GM19351 (cell line): Measurements from ENCODE around the gene ICAM4.
"Not testable (repeated sequence)": the region's sequence is repeated elsewhere in the genome, so short reads cannot be mapped to it uniquely, and the experiment has no call there.

Experiments
- ATAC-seq: cut with Tn5 transposase; IDR thresholded peaks from one replicate; pipeline ENCODE4 v1.9.1; 2021; ENCODE audit warnings: mild to moderate bottlenecking, moderate library complexity; ENCODE audit not compliant: unreplicated experiment

ICAM4 gene, protein sequence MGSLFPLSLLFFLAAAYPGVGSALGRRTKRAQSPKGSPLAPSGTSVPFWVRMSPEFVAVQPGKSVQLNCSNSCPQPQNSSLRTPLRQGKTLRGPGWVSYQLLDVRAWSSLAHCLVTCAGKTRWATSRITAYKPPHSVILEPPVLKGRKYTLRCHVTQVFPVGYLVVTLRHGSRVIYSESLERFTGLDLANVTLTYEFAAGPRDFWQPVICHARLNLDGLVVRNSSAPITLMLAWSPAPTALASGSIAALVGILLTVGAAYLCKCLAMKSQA

GRCh38 chr19:10286803-10287737 is at the start of gene ICAM4:
Gene ICAM4, plus strand, starts transcription at chr19:10286955. Its CDS starts 58 bp downstream, at chr19:10287013.
- no peak for ATAC-seq

DNA sequence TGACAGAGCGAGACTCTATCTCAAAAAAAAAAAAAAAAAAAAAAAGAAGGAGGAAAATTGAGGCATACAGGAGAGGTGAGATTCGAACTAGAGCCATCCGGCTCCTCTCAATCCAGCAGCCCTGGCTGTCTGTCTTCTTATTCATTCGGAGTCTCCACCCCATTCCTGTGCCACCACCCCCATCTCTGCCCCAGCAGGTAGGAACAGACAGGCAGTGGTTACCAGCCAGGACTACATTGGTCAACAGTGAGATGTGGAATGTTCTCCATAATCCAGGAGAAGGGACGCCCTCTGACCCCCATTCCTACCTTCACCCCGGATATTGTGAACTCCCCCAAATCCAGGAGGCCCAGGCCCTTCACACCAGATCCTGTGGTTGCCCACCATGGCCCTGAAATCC is 49.1 kb upstream of the ICAM4 start:
- no peak for ATAC-seq

- ATAC-seq = no peak
These were observed 48.5 kb upstream of the ICAM4 start for GRCh38 chr19:10238172-10238783.

- ATAC-seq = not testable (repeated sequence)
These were observed 44.8 kb upstream of the ICAM4 start for GRCh38 chr19:10241826-10242449.

GRCh38 chr19:10243606-10244005 is 43.1 kb upstream of the ICAM4 start:
- ATAC-seq = no peak

DNA sequence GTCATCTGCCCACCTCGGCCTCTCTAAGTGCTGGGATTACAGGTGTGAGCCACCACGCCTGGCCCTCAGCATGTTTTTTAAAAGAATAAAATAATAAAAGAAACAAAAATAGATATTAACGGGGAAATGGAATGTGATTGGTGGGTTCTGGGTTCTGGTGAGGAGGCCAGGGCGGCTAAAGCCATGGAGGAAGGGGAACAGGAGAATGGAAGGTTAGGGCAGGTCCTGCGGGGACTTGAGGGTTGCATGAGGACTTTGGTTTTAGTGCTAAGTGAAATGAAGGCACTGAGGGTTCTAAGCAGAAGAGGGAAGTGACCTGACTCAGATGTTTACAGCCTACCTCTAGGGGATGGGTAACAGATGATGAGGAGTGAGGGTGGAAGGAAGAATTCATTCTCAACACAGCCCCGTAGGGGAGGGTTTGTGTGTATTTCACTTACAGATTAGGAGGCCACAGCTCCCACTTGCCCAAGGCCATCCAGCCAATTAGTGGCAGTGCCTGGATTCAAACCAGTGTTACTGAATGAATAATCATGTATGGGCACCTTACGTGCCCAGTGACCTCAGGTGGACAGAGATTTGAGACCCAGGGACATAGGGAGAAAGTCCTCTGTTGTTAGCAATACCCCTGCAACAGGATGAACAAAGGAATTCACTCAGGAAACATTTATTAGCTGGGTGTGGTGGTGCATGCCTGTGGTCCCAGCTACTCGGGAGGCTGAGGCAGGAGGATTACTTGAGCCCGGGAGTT is 41.4 kb upstream of the ICAM4 start:
- no peak for ATAC-seq

DNA sequence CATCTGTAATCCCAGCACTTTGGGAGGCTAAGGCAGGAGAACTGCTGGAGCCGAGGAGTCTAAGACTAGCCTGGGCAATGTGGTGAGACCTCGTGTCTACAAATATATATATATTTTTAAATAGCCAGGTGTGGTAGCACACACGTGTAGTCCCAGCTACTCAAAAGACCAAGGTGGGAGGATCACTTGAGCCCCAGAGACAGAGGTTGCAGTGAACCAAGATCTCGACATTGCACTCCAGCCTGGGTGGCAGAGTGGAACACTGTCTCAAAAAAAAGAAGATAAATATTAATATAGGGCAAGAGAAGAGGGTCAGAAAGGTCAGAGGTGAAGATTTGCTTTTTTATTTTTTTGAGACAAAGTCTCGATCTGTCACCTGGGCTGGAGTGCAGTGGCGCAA is 40.2 kb upstream of the ICAM4 start:
- no peak for ATAC-seq

- peak; percentile 89 for ATAC-seq
These were observed 34.7 kb upstream of the ICAM4 start, which contains the start of gene MRPL4 for GRCh38 chr19:10251792-10252694. Gene MRPL4, plus strand, starts transcription at chr19:10252214. Its CDS starts 40 bp downstream, at chr19:10252254.

- no peak for ATAC-seq
These were observed 34.0 kb upstream of the ICAM4 start for GRCh38 chr19:10252707-10253106.

GRCh38 chr19:10254244-10254643 is 32.5 kb upstream of the ICAM4 start:
- ATAC-seq = no peak

GRCh38 chr19:10255358-10255757 is 31.4 kb upstream of the ICAM4 start:
- ATAC-seq = no peak

DNA sequence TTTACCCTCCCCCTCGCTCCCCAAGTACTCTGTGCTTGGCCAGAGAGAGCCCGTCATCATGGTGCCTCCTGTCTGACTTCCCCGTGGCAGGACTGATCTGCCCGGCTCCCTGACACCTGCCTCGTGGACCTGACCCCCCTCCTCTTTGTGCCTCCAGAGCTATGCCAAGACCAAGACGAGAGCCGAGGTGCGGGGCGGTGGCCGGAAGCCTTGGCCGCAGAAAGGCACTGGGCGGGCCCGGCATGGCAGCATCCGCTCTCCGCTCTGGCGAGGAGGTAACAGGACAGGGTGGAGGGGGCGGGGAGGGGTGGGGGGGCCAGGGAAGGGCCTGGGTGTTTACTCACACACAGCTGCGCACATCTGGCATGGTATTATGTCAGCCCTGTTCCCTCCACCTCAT is 30.2 kb upstream of the ICAM4 start:
- ATAC-seq = no peak

DNA sequence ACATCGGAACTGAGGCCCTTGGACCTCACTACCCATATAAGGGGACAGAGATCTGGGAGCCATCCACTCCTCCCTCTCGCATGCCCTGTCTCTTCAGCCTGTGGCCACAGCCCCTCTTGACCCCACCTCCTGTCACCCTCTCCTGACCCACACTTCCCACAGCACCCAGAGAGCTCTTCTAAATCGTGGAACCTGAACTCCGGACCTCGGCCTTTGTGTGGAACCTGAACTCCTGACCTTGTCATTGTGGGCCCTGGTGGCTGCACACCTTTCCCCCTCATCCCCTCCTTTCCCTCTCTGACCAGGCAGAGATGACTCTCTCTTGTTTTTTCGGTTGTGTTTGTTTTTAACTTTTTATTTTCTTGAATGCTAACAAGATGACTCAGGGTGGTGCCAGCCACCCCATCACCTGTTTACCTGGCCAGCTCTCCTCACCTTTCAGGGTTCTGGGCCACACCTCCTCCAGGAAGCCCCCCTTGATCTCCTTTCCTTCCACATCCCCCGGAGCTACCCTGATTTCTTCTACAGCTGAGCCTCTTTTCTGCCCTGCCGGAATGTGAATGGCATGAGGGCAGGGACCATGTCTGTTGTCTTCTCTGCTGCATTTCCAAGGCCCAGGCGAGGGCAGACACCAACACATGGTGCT is 29.7 kb upstream of the ICAM4 start:
- ATAC-seq = no peak

DNA sequence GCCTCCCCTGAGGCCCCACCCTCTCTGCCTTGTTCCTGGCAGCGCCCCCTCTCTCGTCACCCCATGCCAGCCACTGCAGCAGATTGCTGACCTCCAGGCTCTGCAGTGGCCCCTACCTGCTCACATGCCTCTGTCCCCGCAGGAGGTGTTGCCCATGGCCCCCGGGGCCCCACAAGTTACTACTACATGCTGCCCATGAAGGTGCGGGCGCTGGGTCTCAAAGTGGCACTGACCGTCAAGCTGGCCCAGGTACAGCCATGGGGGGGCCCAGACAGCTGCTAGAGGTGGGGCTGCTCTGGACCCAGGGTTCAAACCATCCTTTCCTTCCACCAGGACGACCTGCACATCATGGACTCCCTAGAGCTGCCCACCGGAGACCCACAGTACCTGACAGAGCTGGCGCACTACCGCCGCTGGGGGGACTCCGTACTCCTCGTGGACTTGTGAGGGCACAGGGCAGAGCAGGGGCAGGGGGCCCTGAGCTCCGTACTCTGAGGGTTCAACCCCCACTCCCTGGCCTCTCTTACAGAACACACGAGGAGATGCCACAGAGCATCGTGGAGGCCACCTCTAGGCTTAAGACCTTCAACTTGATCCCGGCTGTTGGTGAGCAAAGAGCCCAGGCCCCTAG is 28.6 kb upstream of the ICAM4 start:
- ATAC-seq = no peak

DNA sequence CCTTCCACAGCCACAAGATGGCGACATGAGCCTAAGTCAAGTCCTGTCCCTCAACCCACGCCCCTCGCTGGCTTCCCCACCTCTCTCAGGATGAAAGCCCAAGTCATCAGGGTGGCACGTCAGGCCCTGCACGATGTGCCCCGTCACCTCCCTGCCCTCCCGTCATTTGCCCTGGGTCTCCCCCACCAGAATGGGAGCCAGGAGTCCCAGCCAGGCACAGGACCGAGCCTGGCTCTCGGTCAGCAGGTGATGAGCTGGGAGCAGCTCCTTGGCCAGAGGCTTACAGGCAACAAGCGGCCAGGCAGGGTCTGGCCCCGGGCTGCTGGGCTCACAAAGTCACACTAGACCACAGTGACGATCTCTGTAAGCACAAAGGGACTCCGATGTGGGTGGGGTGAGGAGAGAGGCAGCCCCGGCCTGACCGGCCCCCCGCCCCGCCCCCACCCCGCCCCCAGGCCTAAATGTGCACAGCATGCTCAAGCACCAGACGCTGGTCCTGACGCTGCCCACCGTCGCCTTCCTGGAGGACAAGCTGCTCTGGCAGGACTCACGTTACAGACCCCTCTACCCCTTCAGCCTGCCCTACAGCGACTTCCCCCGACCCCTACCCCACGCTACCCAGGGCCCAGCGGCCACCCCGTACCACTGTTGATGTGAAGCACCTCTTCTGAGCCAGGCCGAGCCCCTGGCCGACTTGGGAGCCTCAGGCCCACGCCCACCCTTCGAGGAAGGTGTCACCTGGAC is 27.4 kb upstream of the ICAM4 start:
- no peak for ATAC-seq

DNA sequence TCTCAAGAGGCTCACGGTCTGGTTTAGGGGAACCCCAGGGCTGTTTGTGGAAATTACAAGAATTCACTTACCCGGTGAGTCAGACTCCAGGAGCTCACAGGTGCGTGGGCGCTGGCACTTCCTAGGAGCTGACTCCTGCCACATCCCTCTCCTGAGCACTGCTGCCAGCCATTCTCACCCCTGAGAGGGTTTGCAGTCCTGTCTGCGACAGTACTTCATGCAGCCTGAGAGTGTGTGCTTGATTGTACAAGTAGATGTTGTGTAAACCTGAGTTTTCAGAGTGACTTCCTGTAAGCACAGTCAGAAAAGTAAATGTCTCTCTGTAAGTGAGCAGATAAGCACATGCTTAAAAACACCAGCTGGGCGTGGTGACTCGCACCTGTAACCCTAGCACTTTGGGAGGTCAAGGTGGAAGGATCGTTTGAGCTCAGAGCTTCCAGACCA is 26.6 kb upstream of the ICAM4 start:
- ATAC-seq = no peak

GRCh38 chr19:10262771-10263170 is 24.0 kb upstream of the ICAM4 start:
- no peak for ATAC-seq

- no peak for ATAC-seq
These were observed 20.0 kb upstream of the ICAM4 start for GRCh38 chr19:10266706-10267105.
